ENCODE data around the gene MAGT1.
A peak's percentile ranks its signal among the peaks of the same experiment; 100 is the strongest.
"Not testable (repeated sequence)": the region's sequence is repeated elsewhere in the genome, so short reads cannot be mapped to it uniquely, and the experiment has no call there.

Gene MAGT1

GRCh38 chrX:77894921-77895886, at the start of gene MAGT1:
TSS of gene MAGT1 (minus strand) at chrX:77895435. CDS start at chrX:77895410, 25 bp downstream.
- peak; percentile 96 for DNase-seq (ENCODE audit: low spot score)

GRCh38 chrX:77945031-77945430, 49.8 kb upstream of the MAGT1 start:
- DNase-seq (ENCODE audit: low spot score): not testable (repeated sequence)

GRCh38 chrX:77938083-77938680, 42.9 kb upstream of the MAGT1 start:
- no peak for DNase-seq (ENCODE audit: low spot score)

- no peak for DNase-seq (ENCODE audit: low spot score)
Observed at GRCh38 chrX:77937291-77937690, 42.1 kb upstream of the MAGT1 start.

- DNase-seq (ENCODE audit: low spot score): no peak
Observed at GRCh38 chrX:77936299-77936698, 41.1 kb upstream of the MAGT1 start.

GRCh38 chrX:77935886-77936285, 40.7 kb upstream of the MAGT1 start:
- no peak for DNase-seq (ENCODE audit: low spot score)

- no peak for DNase-seq (ENCODE audit: low spot score)
Observed at GRCh38 chrX:77930581-77930980, 35.3 kb upstream of the MAGT1 start.

- DNase-seq (ENCODE audit: low spot score): no peak
Observed at GRCh38 chrX:77925764-77926163, 30.5 kb upstream of the MAGT1 start.

GRCh38 chrX:77924320-77924859, 29.2 kb upstream of the MAGT1 start:
- no peak for DNase-seq (ENCODE audit: low spot score)

- no peak for DNase-seq (ENCODE audit: low spot score)
Observed at GRCh38 chrX:77922787-77923186, 27.6 kb upstream of the MAGT1 start.

- not testable (repeated sequence) for DNase-seq (ENCODE audit: low spot score)
Observed at GRCh38 chrX:77919370-77919769, 24.1 kb upstream of the MAGT1 start.

- DNase-seq (ENCODE audit: low spot score): no peak
Observed at GRCh38 chrX:77918568-77918967, 23.3 kb upstream of the MAGT1 start.

GRCh38 chrX:77917294-77917933, 22.2 kb upstream of the MAGT1 start:
- DNase-seq (ENCODE audit: low spot score): no peak

GRCh38 chrX:77910108-77910840, 15.0 kb upstream of the MAGT1 start, which contains the start of gene ATP7A:
TSS of gene ATP7A (plus strand) at chrX:77910693. CDS start at chrX:77971642, 60,949 bp downstream.
- peak; percentile 84 for DNase-seq (ENCODE audit: low spot score)

GRCh38 chrX:77901506-77901905, 6.3 kb upstream of the MAGT1 start:
- no peak for DNase-seq (ENCODE audit: low spot score)

- no peak for DNase-seq (ENCODE audit: low spot score)
Observed at GRCh38 chrX:77900688-77901087, 5.5 kb upstream of the MAGT1 start.

GRCh38 chrX:77899081-77899828, 4.0 kb upstream of the MAGT1 start, which contains the start of gene COX7B:
TSS of gene COX7B (plus strand) at chrX:77899468. CDS start at chrX:77899554, 86 bp downstream.
- peak; percentile 99 for DNase-seq (ENCODE audit: low spot score)

GRCh38 chrX:77893713-77894112, 1.5 kb downstream of the MAGT1 start:
- DNase-seq (ENCODE audit: low spot score): no peak

GRCh38 chrX:77892887-77893286, 2.3 kb downstream of the MAGT1 start:
- DNase-seq (ENCODE audit: low spot score): no peak

- DNase-seq (ENCODE audit: low spot score): not testable (repeated sequence)
Observed at GRCh38 chrX:77881418-77881817, 13.8 kb downstream of the MAGT1 start.

GRCh38 chrX:77875372-77875771, 19.9 kb downstream of the MAGT1 start:
- no peak for DNase-seq (ENCODE audit: low spot score)
